ENCODE data around the gene ULK2.
"Not testable (repeated sequence)": the region's sequence is repeated elsewhere in the genome, so short reads cannot be mapped to it uniquely, and the experiment has no call there.

The ULK2 gene

GRCh38 chr17:19860647-19861177 is 7.0 kb downstream of the ULK2 start:
- DNase-seq = not testable (repeated sequence)

DNA sequence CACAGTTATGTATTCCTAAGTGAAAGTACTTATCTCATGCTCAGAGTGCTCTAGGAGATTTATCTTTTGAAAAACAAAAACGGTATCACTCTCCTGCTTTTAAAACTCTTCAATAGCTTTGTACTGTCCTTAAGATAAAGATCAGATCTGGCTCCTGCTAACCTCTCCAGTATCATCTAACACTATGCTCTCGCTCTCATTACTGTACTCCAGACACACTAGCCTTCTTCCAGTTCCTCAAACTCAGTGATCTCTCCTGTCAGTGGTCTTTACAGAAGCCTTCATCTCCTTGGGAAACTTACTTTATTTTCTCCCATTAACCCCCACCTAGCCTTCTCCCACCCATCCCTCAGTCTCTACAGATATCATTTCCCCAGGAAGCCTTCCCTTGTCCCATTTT is 10.1 kb downstream of the ULK2 start:
- DNase-seq = no peak

GRCh38 chr17:19833914-19834313 is 33.8 kb downstream of the ULK2 start:
- DNase-seq = no peak

GRCh38 chr17:19830061-19830460 is 37.7 kb downstream of the ULK2 start:
- no peak for DNase-seq

- peak; percentile 40 for DNase-seq
Measured at GRCh38 chr17:19812407-19812806, 55.3 kb downstream of the ULK2 start.

- DNase-seq = no peak
Measured at GRCh38 chr17:19805006-19805405, 62.7 kb downstream of the ULK2 start.

DNA sequence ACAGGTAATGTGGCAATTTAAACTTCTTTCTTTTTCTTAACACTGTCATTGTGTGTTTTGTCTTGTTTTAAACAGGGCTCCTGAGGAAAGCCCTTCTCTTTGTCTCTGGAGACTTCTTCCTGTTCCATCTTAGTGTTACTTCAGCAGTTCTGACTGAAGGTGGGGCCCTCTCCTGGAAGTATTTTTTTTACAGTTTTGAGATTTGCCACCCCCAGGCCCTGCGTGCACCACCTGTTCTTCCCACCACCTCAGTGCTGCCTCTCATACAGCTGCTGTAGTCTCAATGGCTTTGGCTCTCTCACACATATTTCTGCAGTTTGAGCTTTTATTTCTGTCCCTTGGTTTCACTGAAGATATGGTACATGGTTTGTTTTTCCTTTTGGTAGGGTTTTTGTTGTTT is 67.2 kb downstream of the ULK2 start:
- DNase-seq = peak; percentile 9

GRCh38 chr17:19799796-19800195 is 67.9 kb downstream of the ULK2 start:
- no peak for DNase-seq

- DNase-seq = no peak
Measured at GRCh38 chr17:19796457-19796856, 71.3 kb downstream of the ULK2 start.

DNA sequence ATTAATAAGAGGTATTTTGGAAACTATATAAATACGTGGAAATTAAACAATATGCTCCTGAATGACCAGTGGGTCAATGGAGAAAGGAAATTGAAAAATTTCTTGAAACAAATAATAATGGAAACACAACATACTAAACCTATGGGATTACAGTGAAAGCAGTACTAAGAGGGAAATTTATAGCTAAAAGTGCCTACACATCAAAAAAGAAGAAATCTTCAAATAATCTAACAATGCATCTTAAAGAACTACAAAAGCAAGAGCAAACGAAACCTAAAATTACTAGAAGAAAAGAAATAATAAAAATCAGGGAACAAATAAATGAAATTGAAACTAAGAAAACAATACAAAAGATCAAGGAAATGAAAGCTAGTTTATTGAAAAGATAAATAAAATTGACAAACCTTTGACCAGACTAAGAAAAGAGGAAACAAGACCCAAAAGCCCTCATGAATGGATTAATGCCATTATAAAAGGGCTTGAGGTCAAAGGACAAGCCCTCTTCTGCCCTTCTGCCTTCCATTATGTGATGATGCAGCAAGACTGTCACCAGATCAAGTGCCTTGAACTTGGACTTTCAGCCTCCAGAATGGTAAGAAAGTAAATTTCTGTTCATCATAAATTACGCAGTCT is 75.7 kb downstream of the ULK2 start:
- DNase-seq = no peak

- no peak for DNase-seq
Measured at GRCh38 chr17:19787733-19788357, 79.9 kb downstream of the ULK2 start.

DNA sequence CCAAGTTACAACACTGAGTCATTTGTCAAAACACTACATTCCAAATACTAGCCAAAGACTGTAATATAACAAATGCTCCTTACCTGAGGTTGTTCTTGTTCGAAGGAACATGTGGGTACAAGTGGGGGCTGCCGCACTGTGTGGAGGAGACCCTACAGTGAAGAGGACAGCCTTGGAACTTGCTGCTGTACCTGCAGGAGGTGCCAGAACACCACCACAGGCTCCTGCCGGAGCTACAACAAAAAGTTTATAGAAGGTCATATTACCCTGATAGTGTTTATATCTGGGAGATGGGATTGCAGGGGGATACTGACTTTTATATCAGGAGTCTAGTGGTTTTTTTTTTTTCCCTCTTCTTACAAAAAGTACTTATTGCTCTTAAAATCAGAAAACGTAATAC is 81.9 kb downstream of the ULK2 start:
- no peak for DNase-seq

DNA sequence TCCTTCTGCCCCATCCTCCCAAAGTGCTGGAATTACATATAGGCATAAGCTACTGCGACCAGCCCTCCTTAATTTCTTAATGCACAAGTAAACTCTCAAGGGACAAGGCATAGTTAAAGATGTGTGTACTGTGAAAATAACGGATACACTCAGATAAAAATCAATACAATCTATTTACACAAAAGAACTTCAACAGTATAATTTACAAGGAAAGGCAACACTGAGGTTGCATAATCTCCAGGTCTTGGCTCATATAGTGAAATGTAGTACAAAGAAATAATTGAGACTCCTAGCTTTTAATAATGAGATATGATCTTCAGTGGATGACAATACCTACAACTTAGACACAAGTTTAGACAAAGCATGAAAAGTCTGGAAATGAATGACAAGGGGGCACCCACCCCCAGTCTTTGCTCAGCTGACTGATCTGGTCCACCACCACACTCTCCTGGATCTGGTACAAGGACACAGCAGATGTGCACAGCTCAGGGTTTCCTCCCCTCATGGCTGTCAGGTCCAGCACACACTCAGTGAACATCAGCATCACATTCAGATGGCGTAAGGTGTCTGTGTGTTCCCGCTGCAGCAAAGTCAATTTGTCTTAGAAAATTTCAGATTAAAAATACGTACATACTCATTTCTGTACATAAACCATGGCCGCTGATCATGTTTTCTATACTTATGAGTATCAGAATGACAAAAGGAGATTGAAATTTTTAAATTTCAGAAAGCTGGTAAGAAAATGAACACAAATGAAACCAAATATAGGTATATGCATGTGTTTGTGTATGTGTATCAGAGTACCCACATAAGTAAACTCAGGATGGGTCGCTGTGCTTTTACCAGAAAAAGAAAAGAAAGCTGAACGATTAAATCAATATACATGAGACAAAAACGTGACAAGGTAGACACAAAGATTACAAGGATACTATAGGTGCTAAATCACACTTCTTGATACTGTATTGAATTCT is 86.0 kb downstream of the ULK2 start:
- no peak for DNase-seq

- no peak for DNase-seq
Measured at GRCh38 chr17:19780846-19781245, 86.9 kb downstream of the ULK2 start.

- DNase-seq = no peak
Measured at GRCh38 chr17:19773534-19773933, 94.2 kb downstream of the ULK2 start.

- DNase-seq = peak; percentile 61
Measured at GRCh38 chr17:19771971-19772630, 95.6 kb downstream of the ULK2 start.

DNA sequence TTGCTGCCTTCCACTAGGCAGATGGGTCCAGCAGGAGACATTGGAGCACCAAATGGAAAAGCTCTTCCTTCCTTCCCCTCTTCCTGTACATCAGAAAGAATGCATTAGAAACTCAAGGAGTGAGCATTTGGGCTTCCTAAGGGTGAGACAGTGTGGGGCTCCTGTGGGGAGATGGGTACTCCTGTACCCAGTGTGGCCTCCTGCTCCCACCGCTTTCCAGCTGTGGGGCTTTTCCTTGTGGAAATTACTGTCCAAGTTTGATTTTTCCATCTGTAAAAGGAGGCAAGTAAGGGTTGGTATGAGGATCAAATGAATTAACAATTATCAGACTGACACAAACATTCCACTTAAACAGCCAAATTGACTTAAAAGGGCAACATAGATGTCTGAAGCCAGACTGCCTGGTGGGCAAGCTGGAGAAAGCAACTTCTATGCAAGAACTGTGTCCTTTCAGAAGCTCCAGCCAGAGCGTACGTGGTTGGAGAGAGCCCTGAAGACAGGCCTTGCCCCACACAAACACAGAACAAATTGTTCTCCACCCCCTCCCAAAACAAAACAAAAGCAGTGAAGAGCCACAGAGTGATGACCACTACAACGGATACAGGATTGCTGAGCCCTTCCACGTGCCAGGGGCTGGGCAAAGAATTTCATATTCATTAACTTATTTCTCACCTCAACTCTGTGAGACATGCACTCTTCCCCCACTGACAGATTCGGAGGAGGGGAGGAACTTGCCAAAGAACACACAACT is 96.6 kb downstream of the ULK2 start:
- peak; percentile 16 for DNase-seq

DNA sequence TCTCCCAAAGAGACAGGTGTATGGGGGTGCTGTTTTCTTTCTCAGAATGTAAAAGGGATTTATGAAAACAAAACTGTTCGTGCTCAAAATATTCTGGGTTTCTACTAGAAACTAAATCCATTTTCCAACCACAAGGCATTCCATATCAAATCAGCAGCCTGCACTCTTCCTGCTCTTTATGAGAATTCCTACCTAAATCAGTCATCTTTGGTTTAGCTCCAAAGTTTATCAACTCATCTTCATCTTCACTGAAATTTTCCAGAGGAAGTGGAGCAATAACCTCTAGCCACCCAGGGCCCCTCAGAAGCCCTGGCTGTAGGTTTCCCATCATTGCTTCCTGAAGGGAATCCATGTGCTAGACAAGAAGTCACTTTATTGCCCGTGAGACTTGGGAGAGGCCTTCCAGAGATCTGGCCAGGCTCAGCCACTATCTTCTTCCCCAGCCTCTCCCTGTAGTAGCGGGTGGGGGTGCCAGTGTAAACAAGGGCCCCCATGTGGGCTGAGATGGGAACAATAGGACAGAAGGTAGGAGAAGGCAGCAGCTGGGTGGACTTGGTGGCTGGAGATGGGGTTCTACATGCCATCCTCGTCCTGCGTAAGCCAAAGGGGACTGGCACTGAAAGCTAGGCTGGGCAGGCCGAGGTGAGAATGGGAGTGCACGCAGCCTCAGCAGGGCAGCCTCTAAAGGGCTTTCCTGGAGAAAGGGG is 97.6 kb downstream of the ULK2 start:
- DNase-seq = no peak

GRCh38 chr17:19768046-19768782 is 99.5 kb downstream of the ULK2 start:
- no peak for DNase-seq

- peak; percentile 91 for DNase-seq
Measured at GRCh38 chr17:19766421-19767270, 101.1 kb downstream of the ULK2 start.

Data from CD4-positive, alpha-beta T cell treated with Interleukin-17A for 4 hours (primary cell).